GM12878 (cell line): Measurements from ENCODE around the gene TCF12. TPM values are rescaled to one million over a fixed set of nuclear protein-coding genes. Genes with fewer than 3 reads are reported as not detected.

Experiments
- ATAC-seq: fragments of 200-7000 bp; cut with Tn5 transposase; 3 replicates; pipeline ENCODE4 v1.9.1; 2020; ENCODE audit warnings: mild to moderate bottlenecking, moderate library complexity
- BruUV-seq: library from RNA; stranded (reverse); fragments of 400-500 nt; replicated peaks from 2 replicates; lab custom pipeline; 2021; lab: Mats Ljungman, UMichigan
- CTCF ChIA-PET: fragments of 300-600 bp; sonication (Branson Sonifier 250); formaldehyde crosslinking; extraction: SDS; loops from one replicate; lab custom pipeline; 2021; ENCODE audit warnings: inconsistent platforms; lab: Yijun Ruan, JAX
- POLR2A ChIA-PET: fragments of 350-600 bp; formaldehyde crosslinking; extraction: SDS; loops from one replicate; lab custom pipeline; 2021; ENCODE audit warnings: inconsistent platforms; lab: Charles Lee
- RAD21 ChIA-PET: fragments of 300-600 bp; sonication (Branson Sonifier 250); formaldehyde crosslinking; loops from one replicate; lab custom pipeline; 2023; ENCODE audit warnings: antibody characterized with exemption; ENCODE audit not compliant: unreplicated experiment; lab: Charles Lee
- SMC1A ChIA-PET: fragments of 300-600 bp; sonication (Branson Sonifier 250); formaldehyde crosslinking; loops from one replicate; lab custom pipeline; 2023; ENCODE audit not compliant: unreplicated experiment, uncharacterized antibody; lab: Charles Lee
- DNase-seq: peaks from one replicate; pipeline ENCODE4 v3.0.0-alpha.2; 2011; ENCODE audit warnings: low read depth, low spot score
- FAIRE-seq: peaks from 3 replicates; lab custom pipeline; 2011; peaks lifted over from hg19 to GRCh38; lab: Jason Lieb, UNC
- H2AFZ ChIP-seq: 2 replicates; pipeline ENCODE4 v1.6.0; 2011; ENCODE audit warnings: low read depth, low read length, control low read depth; ENCODE audit not compliant: control insufficient read depth
- H3K27ac ChIP-seq: 2 replicates; pipeline ENCODE4 v1.5.1; 2011; ENCODE audit warnings: control low read depth; ENCODE audit not compliant: control insufficient read depth, insufficient read depth
- H3K27me3 ChIP-seq, 2 experiments: replicated peaks in 1 of 2; 2 replicates each; pipeline versions ENCODE4 v1.6.0 to v1.6.1; 2011; ENCODE audit warnings: low read length in 1 of 2; ENCODE audit not compliant: control insufficient read depth in 2 of 2, insufficient read depth in 2 of 2
- H3K36me3 ChIP-seq, 2 experiments: 2 replicates each; pipeline ENCODE4 v1.5.1; 2011; ENCODE audit warnings: low read length in 1 of 2; ENCODE audit not compliant: control insufficient read depth in 2 of 2, insufficient read depth in 2 of 2
- H3K4me1 ChIP-seq: 2 replicates; pipeline ENCODE4 v1.6.1; 2011; ENCODE audit warnings: mild to moderate bottlenecking, low read length, moderate library complexity, mixed read lengths; ENCODE audit not compliant: control insufficient read depth, insufficient read depth
- H3K4me2 ChIP-seq: 2 replicates; pipeline ENCODE4 v1.6.0; 2011; ENCODE audit warnings: control low read depth; ENCODE audit not compliant: control insufficient read depth, insufficient read depth
- H3K4me3 ChIP-seq: fragments of 200-600 bp; sonication (generic); 2 replicates; pipeline ENCODE4 v1.5.1; 2016
- H3K79me2 ChIP-seq: 2 replicates; pipeline ENCODE4 v1.6.0; 2011; ENCODE audit warnings: low read length; ENCODE audit not compliant: control insufficient read depth, insufficient read depth
- H3K9ac ChIP-seq: 2 replicates; pipeline ENCODE4 v1.8.0; 2011; ENCODE audit warnings: low read length, control low read depth, mixed read lengths; ENCODE audit not compliant: control insufficient read depth, insufficient read depth
- H3K9me3 ChIP-seq: replicated peaks from 3 replicates; pipeline ENCODE4 v1.5.1; 2011; ENCODE audit warnings: mild to moderate bottlenecking, low read length; ENCODE audit not compliant: control insufficient read depth, insufficient read depth
- H4K20me1 ChIP-seq: 2 replicates; pipeline ENCODE4 v1.6.0; 2011; ENCODE audit not compliant: control insufficient read depth, insufficient read depth
- GABPA ChIP-seq: IDR thresholded peaks from 2 replicates; pipeline ENCODE4 v1.6.1; 2014; ENCODE audit warnings: antibody characterized with exemption, low read depth, mild to moderate bottlenecking, inconsistent platforms
- IKZF1 ChIP-seq: fragments of 450-650 bp; conservative IDR thresholded peaks from 2 replicates; pipeline ENCODE4 v1.6.1; 2017; ENCODE audit warnings: antibody characterized with exemption, mild to moderate bottlenecking
- MTA2 ChIP-seq: fragments of 450-650 bp; IDR thresholded peaks from 2 replicates; pipeline ENCODE4 v1.6.1; 2016; ENCODE audit warnings: low read depth, mild to moderate bottlenecking, moderate library complexity
- MTA3 ChIP-seq: IDR thresholded peaks from 2 replicates; pipeline ENCODE4 v1.6.1; 2012; ENCODE audit warnings: low read length, inconsistent platforms, borderline replicate concordance
- NR2C1 ChIP-seq: fragments of 450-650 bp; IDR thresholded peaks from 2 replicates; pipeline ENCODE4 v1.6.1; 2017; ENCODE audit warnings: antibody characterized with exemption, mild to moderate bottlenecking, moderate library complexity
- PKNOX1 ChIP-seq: fragments of 450-650 bp; IDR thresholded peaks from 2 replicates; pipeline ENCODE4 v1.6.1; 2016; ENCODE audit warnings: mild to moderate bottlenecking
- RUNX3 ChIP-seq: IDR thresholded peaks from 2 replicates; pipeline ENCODE4 v1.6.1; 2012; ENCODE audit warnings: low read length, inconsistent platforms
- SREBF2 ChIP-seq: IDR thresholded peaks from 2 replicates; pipeline ENCODE4 v1.6.1; 2012; ENCODE audit warnings: mild to moderate bottlenecking, low read length
- ZNF207 ChIP-seq: fragments of 450-650 bp; IDR thresholded peaks from 2 replicates; pipeline ENCODE4 v1.6.1; 2014; ENCODE audit warnings: antibody characterized with exemption, mild to moderate bottlenecking, borderline replicate concordance
- ZNF622 ChIP-seq: fragments of 450-650 bp; IDR thresholded peaks from 2 replicates; pipeline ENCODE4 v1.6.1; 2017; ENCODE audit warnings: mild to moderate bottlenecking, inconsistent platforms
- WGBS: methylation state at CpG from one replicate; pipeline ENCODE4 v1.1.6; 2016; ENCODE audit warnings: low lambda C conversion rate; ENCODE audit not compliant: insufficient replicate concordance, insufficient coverage; ENCODE audit errors: missing lambda C conversion rate; 5-methylcytosine and 5-hydroxymethylcytosine counted together
- in situ Hi-C: fragments of 300-500 bp; cut with MboI; formaldehyde crosslinking; loops from 9 replicates; pipeline ENCODE4 v1.14.3; 2018; ENCODE audit warnings: mixed read lengths
- intact Hi-C: fragments of 100-400 bp; cut with micrococcal nuclease; formaldehyde crosslinking; loops from one replicate; pipeline ENCODE4 v1.14.2; 2022; ENCODE audit not compliant: unreplicated experiment
- polyA plus RNA-seq, 11 experiments: library from polyadenylated mRNA; depleted of rRNA in 4 of 11; unstranded in 6 of 11; stranded (reverse) in 5 of 11; fragments of >200 nt; fragmentation: Nextera tagmentation in 4 of 11; fragmentation: Illumina TruSeq in 1 of 11; extraction: Ambion mirVana in 4 of 11; extraction: Trizol in 1 of 11; gene quantifications; 1 replicate in 1 of 11; 2 replicates in 10 of 11; pipeline versions ENCODE4 v1.2.1 to v1.2.3, GENCODE V29; 2011 to 2016; ENCODE audit warnings: inconsistent platforms in 2 of 11, missing spikeins in 2 of 11, low read depth in 1 of 11
- total RNA-seq, 4 experiments: library from RNA; depleted of rRNA in 3 of 4; stranded (reverse); fragments of >200 nt in 3 of 4; fragmentation: Illumina TruSeq in 1 of 4; extraction: Trizol in 1 of 4; gene quantifications; 2 replicates each; pipeline versions ENCODE4 v1.2.1 to v1.2.3, GENCODE V29; 2013 to 2021
- TF ChIP-seq, protein P1 (sequence below): fragments of 150-350 bp; IDR thresholded peaks from 2 replicates; pipeline ENCODE4 v1.6.1; 2016; ENCODE audit warnings: low read depth, low read length

Gene TCF12
- total and polyA plus RNA-seq, 10 of the 15 experiments (the other 5 are each of a cell fraction or from before 2014, with no cell fraction given): 8.2 to 70.9 (median 49.5) TPM

GRCh38 chr15:57310876-57311275 is 392.4 kb downstream of the TCF12 start:
- intact Hi-C loops (no loop called here), in situ Hi-C loops (no loop called here)
- no peak for FAIRE-seq
- BruUV-seq: no TSS peak
- no peaks in the 10 kb centered on the region; a peak in 1 of 4 replicates for H3K36me3 ChIP-seq
- ChIA-PET RAD21 (interaction anchor here (1.1 kb wide), 2 partner anchors 164 to 820 kb away, joined by 3 read pairs; no protein-coding TSS in a partner anchor), POLR2A (no interaction called here), CTCF (interaction anchor here (0.6 to 13.7 kb wide), 2 partner anchors 163 to 253 kb away, joined by 3 to 267 read pairs; no protein-coding TSS in a partner anchor), SMC1A (no interaction called here)
- TF ChIP-seq MTA2 (no peak), NR2C1 (no peak), RUNX3 (no peak), GABPA (no peak), PKNOX1 (no peak), ZNF207 (no peak), ZNF622 (no peak), MTA3 (no peak), SREBF2 (no peak), IKZF1 (no peak)
- TF ChIP-seq, protein P1, sequence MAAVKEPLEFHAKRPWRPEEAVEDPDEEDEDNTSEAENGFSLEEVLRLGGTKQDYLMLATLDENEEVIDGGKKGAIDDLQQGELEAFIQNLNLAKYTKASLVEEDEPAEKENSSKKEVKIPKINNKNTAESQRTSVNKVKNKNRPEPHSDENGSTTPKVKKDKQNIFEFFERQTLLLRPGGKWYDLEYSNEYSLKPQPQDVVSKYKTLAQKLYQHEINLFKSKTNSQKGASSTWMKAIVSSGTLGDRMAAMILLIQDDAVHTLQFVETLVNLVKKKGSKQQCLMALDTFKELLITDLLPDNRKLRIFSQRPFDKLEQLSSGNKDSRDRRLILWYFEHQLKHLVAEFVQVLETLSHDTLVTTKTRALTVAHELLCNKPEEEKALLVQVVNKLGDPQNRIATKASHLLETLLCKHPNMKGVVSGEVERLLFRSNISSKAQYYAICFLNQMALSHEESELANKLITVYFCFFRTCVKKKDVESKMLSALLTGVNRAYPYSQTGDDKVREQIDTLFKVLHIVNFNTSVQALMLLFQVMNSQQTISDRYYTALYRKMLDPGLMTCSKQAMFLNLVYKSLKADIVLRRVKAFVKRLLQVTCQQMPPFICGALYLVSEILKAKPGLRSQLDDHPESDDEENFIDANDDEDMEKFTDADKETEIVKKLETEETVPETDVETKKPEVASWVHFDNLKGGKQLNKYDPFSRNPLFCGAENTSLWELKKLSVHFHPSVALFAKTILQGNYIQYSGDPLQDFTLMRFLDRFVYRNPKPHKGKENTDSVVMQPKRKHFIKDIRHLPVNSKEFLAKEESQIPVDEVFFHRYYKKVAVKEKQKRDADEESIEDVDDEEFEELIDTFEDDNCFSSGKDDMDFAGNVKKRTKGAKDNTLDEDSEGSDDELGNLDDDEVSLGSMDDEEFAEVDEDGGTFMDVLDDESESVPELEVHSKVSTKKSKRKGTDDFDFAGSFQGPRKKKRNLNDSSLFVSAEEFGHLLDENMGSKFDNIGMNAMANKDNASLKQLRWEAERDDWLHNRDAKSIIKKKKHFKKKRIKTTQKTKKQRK: no peak
- 73% methylated on average over 9 of the region's 9 CpGs for WGBS
- peaks cover 10% of the 10 kb centered on the region for H3K4me1 ChIP-seq
- H2AFZ ChIP-seq: no peak overlapping the region
- no peak overlapping the region for H3K4me2 ChIP-seq
- H4K20me1 ChIP-seq: no peaks in the 10 kb centered on the region
- DNase-seq: no peak
- no peaks in the 10 kb centered on the region for H3K9me3 ChIP-seq
- H3K79me2 ChIP-seq: peaks cover 12% of the 10 kb centered on the region
- ATAC-seq: no peak
- H3K27me3 ChIP-seq: no peaks in the 10 kb centered on the region
- H3K9ac ChIP-seq: no peak overlapping the region
- no peak overlapping the region for H3K4me3 ChIP-seq
- H3K27ac ChIP-seq: no peak overlapping the region
